Measurements from ENCODE around the gene PRMT7. TPM values are rescaled to one million over a fixed set of nuclear protein-coding genes. Genes with fewer than 3 reads are reported as not detected.

Gene PRMT7
- polyA plus RNA-seq, 3 donors: 36.3 to 51.6 (median 46.2) TPM

GRCh38 chr16:68344252-68344651, 33.4 kb downstream of the PRMT7 start:
- DNase-seq (ENCODE audit: low read depth in 3 of 3, low spot score in 2 of 3): no peak

GRCh38 chr16:68345351-68345810, 34.6 kb downstream of the PRMT7 start:
- DNase-seq (ENCODE audit: low read depth in 3 of 3, low spot score in 2 of 3): no peak

- no peak for DNase-seq (ENCODE audit: low read depth in 3 of 3, low spot score in 2 of 3)
These were observed 35.3 kb downstream of the PRMT7 start for GRCh38 chr16:68345958-68346635.

GRCh38 chr16:68346892-68347480, 36.2 kb downstream of the PRMT7 start:
- DNase-seq (ENCODE audit: low read depth in 3 of 3, low spot score in 2 of 3): no peak

GRCh38 chr16:68347605-68348004, 36.8 kb downstream of the PRMT7 start:
- no peak for DNase-seq (ENCODE audit: low read depth in 3 of 3, low spot score in 2 of 3)

- DNase-seq (ENCODE audit: low read depth in 3 of 3, low spot score in 2 of 3): no peak
These were observed 38.0 kb downstream of the PRMT7 start for GRCh38 chr16:68348639-68349445.

GRCh38 chr16:68349838-68350410, 39.1 kb downstream of the PRMT7 start:
- no peak for DNase-seq (ENCODE audit: low read depth in 3 of 3, low spot score in 2 of 3)

GRCh38 chr16:68350813-68351350, 40.1 kb downstream of the PRMT7 start:
- DNase-seq (ENCODE audit: low read depth in 3 of 3, low spot score in 2 of 3): no peak

- DNase-seq (ENCODE audit: low read depth in 3 of 3, low spot score in 2 of 3): no peak
These were observed 40.6 kb downstream of the PRMT7 start for GRCh38 chr16:68351463-68351862.

GRCh38 chr16:68351991-68352431, 41.2 kb downstream of the PRMT7 start:
- DNase-seq (ENCODE audit: low read depth in 3 of 3, low spot score in 2 of 3): no peak

- no peak for DNase-seq (ENCODE audit: low read depth in 3 of 3, low spot score in 2 of 3)
These were observed 42.5 kb downstream of the PRMT7 start for GRCh38 chr16:68353366-68353765.

- DNase-seq (ENCODE audit: low read depth in 3 of 3, low spot score in 2 of 3): no peak
These were observed 44.0 kb downstream of the PRMT7 start for GRCh38 chr16:68354816-68355215.

- no peak for DNase-seq (ENCODE audit: low read depth in 3 of 3, low spot score in 2 of 3)
These were observed 44.8 kb downstream of the PRMT7 start for GRCh38 chr16:68355447-68356248.

- DNase-seq (ENCODE audit: low read depth in 3 of 3, low spot score in 2 of 3): no peak
These were observed 45.6 kb downstream of the PRMT7 start for GRCh38 chr16:68356249-68356918.

- no peak for DNase-seq (ENCODE audit: low read depth in 3 of 3, low spot score in 2 of 3)
These were observed 46.1 kb downstream of the PRMT7 start for GRCh38 chr16:68356919-68357286.

GRCh38 chr16:68357521-68357922, 46.7 kb downstream of the PRMT7 start:
- DNase-seq (ENCODE audit: low read depth in 3 of 3, low spot score in 2 of 3): no peak

- no peak for DNase-seq (ENCODE audit: low read depth in 3 of 3, low spot score in 2 of 3)
These were observed 47.1 kb downstream of the PRMT7 start for GRCh38 chr16:68357923-68358322.

GRCh38 chr16:68358951-68359350, 48.1 kb downstream of the PRMT7 start:
- DNase-seq (ENCODE audit: low read depth in 3 of 3, low spot score in 2 of 3): no peak

- DNase-seq (ENCODE audit: low read depth in 3 of 3, low spot score in 2 of 3): no peak
These were observed 48.8 kb downstream of the PRMT7 start for GRCh38 chr16:68359398-68360191.
